GM06990 (cell line): Measurements from ENCODE around the gene FAM163A.

ENCODE experiments used
- DNase-seq: peaks from one replicate; pipeline ENCODE4 v3.0.0-alpha.2; 2011; ENCODE audit not compliant: insufficient read length; ENCODE audit errors: extremely low read depth
- H3K27me3 ChIP-seq: replicated peaks from 2 replicates; pipeline ENCODE4 v1.6.0; 2011; ENCODE audit warnings: low read length; ENCODE audit not compliant: control insufficient read depth, insufficient read depth
- H3K36me3 ChIP-seq: 2 replicates; pipeline ENCODE4 v1.5.1; 2011; ENCODE audit warnings: low read length; ENCODE audit not compliant: control insufficient read depth, insufficient read depth
- H3K4me3 ChIP-seq: replicated peaks from 2 replicates; pipeline ENCODE4 v1.5.1; 2011; ENCODE audit warnings: low read depth, mild to moderate bottlenecking, control low read depth, low read length
- CTCF ChIP-seq: IDR thresholded peaks from 2 replicates; pipeline ENCODE4 v1.5.1; 2011; ENCODE audit warnings: low read length, control low read depth, mild to moderate bottlenecking, inconsistent platforms; ENCODE audit not compliant: insufficient read depth, poor library complexity, severe bottlenecking

FAM163A gene

DNA sequence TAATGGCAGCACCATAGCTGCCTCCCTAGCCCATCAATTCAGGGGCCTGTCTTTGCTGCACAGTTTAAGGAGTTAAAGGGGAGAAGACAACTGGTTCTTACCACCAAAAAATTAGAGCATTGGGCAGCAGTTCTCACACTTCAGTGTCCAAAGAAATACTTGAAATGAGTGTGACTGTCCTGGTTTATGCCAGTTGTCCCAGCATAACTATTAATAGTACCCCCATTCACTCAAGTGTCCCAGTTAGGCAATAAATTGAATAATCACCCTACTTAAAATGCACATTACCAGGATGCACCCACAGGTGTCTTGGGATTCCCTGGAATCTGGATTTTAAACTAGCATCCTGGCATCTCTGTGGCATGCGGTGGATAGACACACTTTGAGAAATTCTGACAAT lies 51.1 kb downstream of the FAM163A start:
- DNase-seq, result no peak
- Histone ChIP-seq H3K4me3 (no peak overlapping the region), H3K27me3 (no peaks in the 10 kb centered on the region)

GRCh38 chr1:179794669-179795068 lies 51.6 kb downstream of the FAM163A start:
- no peaks in the 10 kb centered on the region for H3K36me3 ChIP-seq
- H3K4me3 ChIP-seq, result no peak overlapping the region
- TF ChIP-seq CTCF, result no peak
- no peak for DNase-seq
- no peaks in the 10 kb centered on the region for H3K27me3 ChIP-seq

More for the DNA sequence above, 51.1 kb downstream of the FAM163A start:
- no peaks in the 10 kb centered on the region for H3K36me3 ChIP-seq
- no peak for TF ChIP-seq CTCF

DNA sequence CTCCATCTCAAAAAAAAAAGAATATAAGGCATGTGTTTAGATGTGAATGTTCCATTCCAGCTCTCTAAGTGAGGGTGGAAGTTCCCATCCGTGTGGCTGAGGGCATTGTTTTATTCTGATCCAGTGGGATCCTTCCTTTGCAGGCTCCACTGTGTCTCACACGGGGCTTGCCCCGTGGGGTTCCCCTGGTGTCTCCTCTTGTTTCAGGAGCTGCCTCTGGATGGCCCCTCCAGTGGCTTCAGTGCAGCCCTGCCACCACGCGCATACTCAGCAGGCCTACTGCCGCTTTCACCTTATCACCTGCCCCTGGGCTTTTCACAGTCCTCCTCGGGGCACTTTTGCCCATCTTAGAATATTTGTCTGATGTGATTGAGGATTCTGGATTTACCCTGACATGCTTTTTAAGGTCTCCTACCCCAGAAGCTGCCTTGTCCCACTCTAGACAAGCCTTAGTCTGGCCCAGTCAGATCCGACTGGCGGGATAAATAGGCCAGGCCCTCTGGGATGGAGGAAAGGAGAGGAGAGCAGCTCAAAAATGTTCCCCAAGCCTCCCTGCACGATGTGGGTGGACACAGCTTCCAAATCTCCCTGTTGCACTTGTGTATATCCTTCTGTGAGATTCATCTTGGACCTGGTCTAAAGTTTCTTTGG lies 55.2 kb downstream of the FAM163A start:
- no peak for DNase-seq
- no peak overlapping the region for H3K4me3 ChIP-seq
- no peak for TF ChIP-seq CTCF
- H3K36me3 ChIP-seq, result no peaks in the 10 kb centered on the region
- H3K27me3 ChIP-seq, result no peaks in the 10 kb centered on the region

DNA sequence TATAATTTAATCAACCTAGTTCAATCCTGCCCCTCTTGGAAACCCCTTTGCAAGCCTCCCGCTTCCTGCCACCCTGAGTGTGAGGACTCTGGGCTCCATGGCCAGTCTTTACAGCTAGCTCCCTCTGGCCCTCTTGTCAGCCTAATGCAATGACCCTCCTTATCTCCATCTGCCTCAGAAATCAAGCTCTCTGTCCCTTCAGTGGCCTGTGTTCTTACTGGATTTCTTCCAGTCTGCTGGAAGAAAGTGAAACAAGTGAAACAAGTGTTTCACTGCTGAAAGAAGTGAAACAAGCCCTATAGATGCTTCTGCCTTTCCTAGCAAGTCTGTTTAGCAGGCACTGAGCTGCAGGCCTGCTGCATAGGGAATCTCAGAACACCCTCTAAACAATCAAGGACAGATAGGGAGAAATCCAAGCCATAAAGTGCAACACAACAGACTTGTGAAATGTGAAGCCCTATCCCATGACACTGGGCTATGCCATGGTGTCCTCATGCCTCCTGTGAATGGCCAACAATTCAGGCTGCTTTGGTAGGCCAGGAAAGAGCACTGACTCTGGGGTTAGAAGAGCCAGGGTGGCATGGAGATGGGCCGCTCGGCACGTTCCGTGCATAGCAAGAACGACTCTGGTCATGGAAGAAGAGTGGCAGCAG lies 55.9 kb downstream of the FAM163A start:
- Histone ChIP-seq H3K27me3 (no peaks in the 10 kb centered on the region), H3K36me3 (no peaks in the 10 kb centered on the region), H3K4me3 (no peak overlapping the region)
- no peak for DNase-seq
- TF ChIP-seq CTCF, result no peak

DNA sequence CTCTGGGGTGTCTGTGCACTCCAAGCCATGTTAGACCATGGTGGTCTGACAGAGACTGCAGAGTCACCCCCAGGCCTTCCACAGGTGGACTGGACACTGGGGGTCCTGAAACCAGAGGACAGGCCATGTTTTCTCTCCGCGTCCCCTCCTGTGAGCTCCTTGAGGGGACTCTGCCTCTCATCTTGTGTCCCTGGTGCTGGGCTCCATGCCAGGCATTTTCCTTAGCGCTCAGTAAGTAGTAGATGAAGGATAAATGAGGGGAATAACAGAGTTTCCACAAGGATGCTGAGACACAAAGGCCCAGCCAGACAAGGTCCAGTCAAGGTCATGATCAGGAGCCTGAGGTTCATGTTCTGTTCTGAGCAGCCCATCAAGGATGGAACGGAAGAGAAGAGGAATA lies 57.4 kb downstream of the FAM163A start:
- TF ChIP-seq CTCF, result no peak
- no peak for DNase-seq
- no peak overlapping the region for H3K4me3 ChIP-seq
- no peaks in the 10 kb centered on the region for H3K36me3 ChIP-seq
- H3K27me3 ChIP-seq, result no peaks in the 10 kb centered on the region
